NCI-H345 (cell line): ENCODE results near the gene GRIK5.

Experiments
- DNase-seq: peaks from one replicate; lab custom pipeline; 2025; lab: John Stamatoyannopoulos, UW

GRIK5 gene

GRCh38 chr19:41956621-41957020, 113.4 kb downstream of the GRIK5 start:
- no peak for DNase-seq

- DNase-seq = no peak
Measured at GRCh38 chr19:41955521-41955920, 114.5 kb downstream of the GRIK5 start.

GRCh38 chr19:41951686-41952172, 118.3 kb downstream of the GRIK5 start:
- DNase-seq = peak; percentile 74
